Lung (tissue), 12 donors: ENCODE results near the gene VPS13D. TPM values are rescaled to one million over a fixed set of nuclear protein-coding genes. Genes with fewer than 3 reads are reported as not detected.

Experiments used
- ATAC-seq: fragments of 200-7000 bp; cut with Tn5 transposase; one replicate; pipeline ENCODE4 v1.9.1; 2020; ENCODE audit warnings: moderate number of reproducible peaks; ENCODE audit not compliant: insufficient read depth, low FRiP score
- DNase-seq, 3 donors: peaks; one replicate each; pipeline ENCODE4 v3.0.0-alpha.2; 2013 to 2017
- H3K27ac ChIP-seq, 2 donors: one replicate each; pipeline ENCODE4 v1.5.1; 2013; ENCODE audit warnings: mild to moderate bottlenecking in 2 of 2, moderate library complexity in 2 of 2, control low read depth in 1 of 2, inconsistent platforms in 1 of 2, low read depth in 1 of 2, low read length in 1 of 2
- H3K27me3 ChIP-seq, 3 donors: one replicate each; pipeline ENCODE4 v1.5.1; 2013; ENCODE audit warnings: low read length in 2 of 3; ENCODE audit not compliant: control insufficient read depth in 3 of 3, insufficient read depth in 3 of 3
- H3K36me3 ChIP-seq, 4 donors: one replicate each; pipeline ENCODE4 v1.5.1; 2013; ENCODE audit warnings: low read length in 4 of 4, mild to moderate bottlenecking in 1 of 4, moderate library complexity in 1 of 4; ENCODE audit not compliant: control insufficient read depth in 4 of 4, insufficient read depth in 4 of 4
- H3K4me1 ChIP-seq, 5 donors: one replicate each; pipeline ENCODE4 v1.5.1; 2013; ENCODE audit warnings: low read length in 5 of 5, mild to moderate bottlenecking in 2 of 5, moderate library complexity in 1 of 5; ENCODE audit not compliant: control insufficient read depth in 5 of 5, insufficient read depth in 5 of 5
- H3K4me3 ChIP-seq: one replicate; pipeline ENCODE4 v1.5.1; 2013; ENCODE audit warnings: mild to moderate bottlenecking, control low read depth, moderate library complexity
- H3K9ac ChIP-seq, 2 donors: one replicate each; pipeline ENCODE4 v1.5.1; 2013; ENCODE audit warnings: low read length in 2 of 2, control low read depth in 1 of 2; ENCODE audit not compliant: insufficient read depth in 1 of 2
- H3K9me3 ChIP-seq, 4 donors: one replicate each; pipeline ENCODE4 v1.5.1; 2013; ENCODE audit warnings: low read length in 3 of 4, mild to moderate bottlenecking in 1 of 4, moderate library complexity in 1 of 4; ENCODE audit not compliant: control insufficient read depth in 4 of 4, insufficient read depth in 3 of 4
- CTCF ChIP-seq: IDR thresholded peaks from 2 replicates; pipeline ENCODE4 v1.5.1; 2012; ENCODE audit warnings: mild to moderate bottlenecking; ENCODE audit errors: control extremely low read depth, extremely low read depth
- WGBS, 2 donors: extraction: QIAGEN DNeasy Blood & Tissue Kit; methylation state at CpG; one replicate each; pipeline ENCODE4 v1.1.7; 2013; 5-methylcytosine and 5-hydroxymethylcytosine counted together
- polyA plus RNA-seq, 2 donors: library from polyadenylated mRNA; stranded (reverse); fragments of 200-250 nt; gene quantifications; one replicate each; pipeline ENCODE4 v1.2.1, GENCODE V29; 2013
- total RNA-seq, 2 donors: library from RNA; depleted of rRNA in 1 of 2; stranded (reverse); fragments of >200 nt in 1 of 2; gene quantifications; one replicate each; pipeline ENCODE4 v1.2.1, GENCODE V29; 2014 to 2021
- donor health status: control.
- donor health status: control.
- donor health status: Bipolar disorder and iron deficiency.
- donor health status: healthy.
- donor health status: DM: yes; HTN: yes; CAD: no.

Gene VPS13D
- total and polyA plus RNA-seq, 4 donors, result 18.4 to 76.0 (median 37.5) TPM

- H3K27ac ChIP-seq, result no peak overlapping the region
- DNase-seq, result no peak
- no peak for TF ChIP-seq CTCF
Observed at GRCh38 chr1:12409681-12410080, 179.9 kb downstream of the VPS13D start.

GRCh38 chr1:12410351-12410750 lies 180.5 kb downstream of the VPS13D start:
- H3K4me3 ChIP-seq, result no peak overlapping the region
- ATAC-seq, result no peak
- DNase-seq, result no peak
- H3K27me3 ChIP-seq, result no peaks in the 10 kb centered on the region
- peaks cover 6 to 28% (median 18%) of the 10 kb centered on the region in 5 donors for H3K4me1 ChIP-seq
- peaks cover 0 to 2% (median under 1%) of the 10 kb centered on the region in 4 donors for H3K9me3 ChIP-seq
- TF ChIP-seq CTCF, result no peak
- no peak overlapping the region for H3K9ac ChIP-seq
- H3K36me3 ChIP-seq, result peaks cover 9 to 14% (median 13%) of the 10 kb centered on the region in 4 donors
- H3K27ac ChIP-seq, result no peak overlapping the region

More at GRCh38 chr1:12409681-12410080, 179.9 kb downstream of the VPS13D start:
- Histone ChIP-seq H3K9ac (no peak overlapping the region), H3K27me3 (no peaks in the 10 kb centered on the region), H3K36me3 (peaks cover 10 to 16% (median 12%) of the 10 kb centered on the region in 4 donors), H3K9me3 (peaks cover 0 to 2% (median under 1%) of the 10 kb centered on the region in 4 donors), H3K4me1 (peaks cover 11 to 35% (median 19%) of the 10 kb centered on the region in 5 donors), H3K4me3 (no peak overlapping the region)
- WGBS, 2 donors, result 69 to 95% methylated on average over 2 of the region's 2 CpGs
- ATAC-seq, result no peak

- no peak overlapping the region for H3K9ac ChIP-seq
- H3K9me3 ChIP-seq, result peaks cover 0 to 2% (median under 1%) of the 10 kb centered on the region in 4 donors
- H3K27ac ChIP-seq, result no peak overlapping the region
- TF ChIP-seq CTCF, result no peak
- 99 to 100% methylated on average over 3 of the region's 3 CpGs for WGBS, 2 donors
- DNase-seq (no peak), ATAC-seq (no peak)
- peaks cover 7 to 21% (median 11%) of the 10 kb centered on the region in 5 donors for H3K4me1 ChIP-seq
- peaks cover 9 to 14% (median 13%) of the 10 kb centered on the region in 4 donors for H3K36me3 ChIP-seq
- no peaks in the 10 kb centered on the region for H3K27me3 ChIP-seq
- no peak overlapping the region for H3K4me3 ChIP-seq
Observed at GRCh38 chr1:12411098-12411497, 181.3 kb downstream of the VPS13D start.

GRCh38 chr1:12411747-12412146 lies 181.9 kb downstream of the VPS13D start:
- Histone ChIP-seq H3K27me3 (no peaks in the 10 kb centered on the region), H3K27ac (no peak overlapping the region), H3K4me3 (no peak overlapping the region), H3K9me3 (peaks cover 0 to 2% (median under 1%) of the 10 kb centered on the region in 4 donors), H3K9ac (no peak overlapping the region), H3K36me3 (peaks cover 10 to 15% (median 14%) of the 10 kb centered on the region in 4 donors), H3K4me1 (peaks cover 1 to 14% (median 7%) of the 10 kb centered on the region in 5 donors)
- 97 to 98% methylated on average over 6 of the region's 6 CpGs for WGBS, 2 donors
- no peak for TF ChIP-seq CTCF
- DNase-seq (no peak), ATAC-seq (no peak)
